DMS 273 (cell line): Measurements from ENCODE around the gene UFD1.

ENCODE experiments used
- DNase-seq: peaks from one replicate; lab custom pipeline; 2025; ENCODE audit not compliant: unreplicated experiment; lab: John Stamatoyannopoulos, UW

The UFD1 gene

DNA sequence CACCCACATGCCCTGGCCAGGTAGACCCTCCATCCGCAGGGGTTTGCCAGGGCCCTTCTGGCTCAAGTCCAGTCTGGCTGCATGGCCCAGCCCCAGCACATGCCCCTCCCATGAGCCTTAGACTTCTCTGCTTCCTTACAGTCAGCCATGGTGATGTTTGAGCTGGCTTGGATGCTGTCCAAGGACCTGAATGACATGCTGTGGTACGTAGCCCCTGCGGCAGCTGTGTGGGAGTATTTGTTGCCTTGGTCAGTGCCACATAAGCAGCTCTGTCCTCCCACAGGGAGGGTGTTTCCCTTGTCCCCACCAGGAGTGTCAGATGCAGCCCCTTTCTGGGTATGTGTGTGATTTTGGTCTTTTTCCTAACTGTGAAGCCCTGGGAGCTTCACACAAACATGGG, 18.3 kb upstream of the UFD1 start:
- peak; percentile 49 for DNase-seq

DNA sequence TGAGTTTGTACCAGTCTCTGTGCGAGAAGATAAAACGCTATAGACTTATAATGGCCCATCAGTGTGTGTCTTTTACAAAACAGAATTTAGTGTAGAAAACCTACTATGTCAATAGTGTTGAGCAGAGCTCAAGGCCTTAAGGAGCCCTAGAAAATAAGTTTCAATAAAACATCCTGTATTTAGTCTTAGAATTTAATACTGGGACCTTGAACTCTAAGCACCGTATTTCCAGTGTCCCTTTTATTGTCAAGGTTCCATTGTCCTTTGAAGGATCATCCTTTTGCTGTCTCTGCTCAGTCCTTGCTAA, 17.3 kb upstream of the UFD1 start:
- DNase-seq = no peak

DNA sequence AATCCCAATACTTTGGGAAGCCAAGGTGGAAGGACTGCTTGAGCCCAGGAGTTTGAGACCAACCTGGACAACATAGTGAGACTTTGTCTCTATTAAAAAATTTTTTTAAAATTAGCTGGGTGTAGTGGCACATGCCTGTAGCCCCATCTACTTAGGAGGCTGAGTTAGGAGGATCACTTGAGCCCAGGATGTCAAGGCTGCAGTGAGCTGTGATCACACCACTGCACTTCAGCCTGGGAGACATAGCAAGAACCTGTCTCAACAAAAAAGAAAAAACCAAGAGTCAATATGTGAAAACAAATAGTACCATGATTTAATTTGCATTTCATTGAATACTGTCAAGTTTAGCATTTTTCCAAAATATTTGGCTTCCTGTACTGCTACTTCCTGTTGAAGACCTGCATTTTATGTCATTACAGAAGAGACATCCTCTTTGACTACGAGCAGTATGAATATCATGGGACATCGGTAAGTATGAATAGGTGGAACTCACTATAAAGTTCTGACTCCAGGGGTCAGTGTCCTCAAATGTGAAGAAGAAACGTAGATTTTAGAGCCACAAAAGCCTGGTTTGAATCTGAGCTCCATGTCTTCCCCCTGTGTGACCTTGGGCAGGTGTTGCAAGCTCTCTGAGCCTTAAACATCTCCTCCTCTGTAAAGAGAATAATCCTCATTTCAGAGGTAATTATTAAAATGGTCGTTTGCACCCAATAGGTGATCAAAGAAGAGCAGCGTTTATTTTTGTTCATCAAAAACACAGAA, 16.8 kb upstream of the UFD1 start:
- DNase-seq = peak; percentile 42

DNA sequence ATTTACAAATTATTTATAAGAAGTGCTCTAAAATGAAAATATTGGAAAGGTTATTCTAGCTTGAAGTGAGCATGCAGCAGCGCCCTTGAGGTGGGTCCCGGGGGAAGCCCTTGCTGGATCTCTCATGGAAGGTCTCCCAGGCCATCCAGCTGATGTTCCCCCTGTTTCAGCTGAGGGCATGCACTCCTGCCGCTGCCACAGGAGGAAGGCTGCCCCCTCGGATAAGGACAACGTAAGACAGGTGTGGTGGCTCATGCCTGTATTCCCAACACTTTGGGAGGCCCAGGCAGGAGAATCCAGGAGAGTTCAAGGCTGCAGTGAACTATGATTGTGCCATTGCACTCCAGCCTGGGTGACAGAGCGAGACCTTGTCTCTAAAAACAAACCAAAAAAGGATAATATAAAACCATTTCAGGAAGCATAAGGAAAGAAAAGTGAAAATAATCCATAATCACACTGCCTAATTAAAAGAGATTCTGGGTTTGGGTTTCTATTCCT, 15.7 kb upstream of the UFD1 start:
- DNase-seq = no peak

DNA sequence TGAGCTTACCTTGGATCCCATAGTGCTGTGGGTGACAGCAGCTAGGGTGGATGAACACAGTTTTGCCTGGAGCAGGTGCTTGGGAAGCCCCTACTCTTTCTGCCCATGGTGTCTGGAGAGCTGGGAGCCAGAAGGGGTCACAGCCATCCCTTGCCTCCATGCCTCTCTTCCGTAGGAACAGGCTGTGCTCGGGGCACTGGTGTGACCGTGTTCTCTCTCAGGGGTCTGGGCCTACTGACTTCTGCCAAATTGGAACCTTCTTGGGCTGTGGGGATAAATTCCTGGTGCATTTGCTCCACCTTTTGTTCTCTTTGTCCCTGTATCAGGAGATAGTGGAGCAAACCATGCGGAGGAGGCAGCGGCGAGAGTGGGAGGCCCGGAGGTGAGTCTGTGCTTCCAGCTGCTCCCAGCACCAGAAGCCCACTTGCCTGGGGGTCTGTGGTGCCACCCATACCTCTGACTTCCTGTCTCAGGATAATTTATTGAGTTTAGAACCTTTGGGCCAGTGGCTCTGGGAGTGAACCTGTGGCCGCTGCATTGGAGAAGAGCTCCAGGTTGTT, 15.1 kb upstream of the UFD1 start:
- no peak for DNase-seq

DNA sequence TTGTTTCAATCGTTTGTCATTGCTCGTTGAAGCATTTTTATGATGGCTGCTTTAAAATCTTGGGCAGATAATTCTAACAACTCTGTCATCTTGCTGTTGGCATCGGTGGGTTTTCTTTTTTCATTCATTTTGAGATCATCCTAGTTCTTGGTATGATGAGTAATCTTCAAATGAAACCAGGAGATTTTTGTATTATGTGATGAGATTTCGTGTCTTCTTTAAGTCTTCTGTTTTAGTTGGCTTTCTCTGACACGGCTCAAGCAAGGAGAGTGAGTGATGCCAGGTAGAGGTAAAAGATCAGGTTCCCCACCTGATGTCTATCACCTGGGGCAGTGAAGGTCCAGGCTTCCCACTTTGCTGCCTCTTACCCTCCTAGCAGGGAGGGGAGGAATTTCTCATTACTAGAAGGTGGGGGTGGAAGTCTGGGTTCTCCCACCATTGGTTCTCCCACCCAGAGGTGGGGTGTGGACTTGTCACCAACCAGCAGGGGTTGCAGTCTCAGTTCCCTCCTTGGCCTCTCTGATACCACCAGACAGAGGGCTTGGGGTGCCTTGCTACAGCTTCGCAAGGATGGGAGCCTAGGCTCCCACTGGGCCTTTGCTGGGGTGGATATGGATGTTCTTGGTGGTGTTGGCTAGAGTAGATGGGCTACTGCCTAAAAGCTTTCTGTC, 13.6 kb upstream of the UFD1 start:
- no peak for DNase-seq

DNA sequence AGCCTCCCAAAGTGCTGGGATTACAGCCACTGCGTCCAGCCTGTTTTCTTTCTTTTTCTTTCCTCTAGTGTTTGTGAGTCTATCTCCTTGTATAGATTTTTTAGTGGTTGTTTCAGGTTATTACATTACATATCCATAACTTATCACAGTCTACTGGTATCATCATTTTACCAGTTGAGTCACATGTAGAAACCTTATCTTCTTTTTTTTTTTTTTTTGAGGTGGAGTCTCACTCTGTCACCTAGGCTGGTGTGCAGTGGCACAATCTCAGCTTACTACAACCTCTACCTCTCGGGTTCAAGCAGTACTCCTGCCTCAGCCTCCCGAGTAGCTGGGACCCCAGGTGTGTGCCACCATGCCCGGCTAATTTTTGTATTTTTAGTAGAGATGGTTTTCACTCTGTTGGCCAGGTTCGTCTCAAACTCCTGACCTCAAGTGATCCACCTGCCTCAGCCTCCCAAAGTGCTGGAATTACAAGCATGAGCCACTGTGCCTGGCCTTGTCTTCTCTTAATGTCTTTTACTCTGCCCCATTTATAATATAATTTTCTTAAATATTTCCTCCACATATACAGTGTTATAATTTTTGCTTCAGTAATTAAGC, 11.7 kb upstream of the UFD1 start:
- no peak for DNase-seq

DNA sequence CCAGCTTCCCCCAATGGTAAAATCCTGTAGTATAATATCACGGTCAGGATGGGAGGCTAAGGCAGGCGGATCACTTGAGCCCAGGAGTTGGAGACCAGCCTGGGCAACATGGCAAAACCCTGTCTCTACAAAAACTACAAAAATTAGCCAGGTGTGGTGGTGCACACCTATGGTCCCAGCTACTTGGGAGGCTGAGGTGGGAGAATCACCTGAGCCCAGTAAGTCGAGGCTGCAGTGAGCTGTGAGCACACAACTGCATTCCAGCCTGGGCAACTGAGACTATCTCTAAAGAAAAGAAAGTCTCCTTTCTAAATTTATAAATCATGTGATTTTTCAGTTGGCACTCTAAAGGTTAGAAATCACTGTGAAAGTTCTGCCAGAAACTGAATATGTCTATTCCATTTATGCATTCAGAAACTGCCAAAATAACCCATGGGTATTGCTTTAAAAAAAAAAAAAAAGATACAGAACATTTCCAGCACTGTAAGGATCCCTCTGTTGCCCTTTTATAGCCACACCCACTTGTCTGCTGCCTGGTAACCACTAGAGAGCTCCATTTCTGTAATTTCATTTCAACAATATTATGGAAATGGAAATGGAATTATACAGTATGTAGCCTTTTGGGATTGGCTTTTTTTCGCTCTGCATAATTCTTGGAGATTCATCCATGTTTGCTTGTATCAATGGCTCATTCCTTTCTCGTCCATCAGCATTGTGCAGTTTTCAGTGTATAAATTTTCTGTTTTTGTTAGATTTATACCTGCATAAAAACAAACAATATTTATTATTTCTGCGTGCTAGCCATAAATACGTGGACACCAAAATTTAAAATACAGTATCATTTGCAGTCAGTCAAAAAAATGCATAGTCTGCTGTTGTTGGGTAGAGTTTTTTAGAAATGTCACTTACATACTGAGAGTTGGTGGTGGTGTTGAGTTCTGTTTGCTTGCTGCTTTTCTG, 10.2 kb upstream of the UFD1 start:
- DNase-seq = peak; percentile 12

DNA sequence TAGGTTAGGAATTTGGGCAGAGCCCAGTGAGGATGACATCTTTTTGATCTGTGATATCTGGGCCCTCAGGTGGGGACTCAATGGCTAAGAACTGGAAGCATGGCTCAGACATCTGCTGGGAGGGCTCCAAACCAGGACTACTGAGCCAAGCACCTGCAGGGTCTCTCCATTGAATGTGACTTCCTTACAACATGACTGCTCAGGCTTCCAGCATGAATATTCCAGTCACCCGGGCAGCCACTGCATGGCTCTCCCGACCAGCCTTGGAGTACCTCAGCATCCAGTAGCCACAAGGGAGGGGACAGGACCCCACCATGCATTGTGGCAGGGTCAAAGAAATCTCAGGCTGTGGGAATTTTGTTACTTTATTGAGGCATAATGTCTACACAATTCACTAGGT, 9.3 kb upstream of the UFD1 start:
- DNase-seq = no peak

DNA sequence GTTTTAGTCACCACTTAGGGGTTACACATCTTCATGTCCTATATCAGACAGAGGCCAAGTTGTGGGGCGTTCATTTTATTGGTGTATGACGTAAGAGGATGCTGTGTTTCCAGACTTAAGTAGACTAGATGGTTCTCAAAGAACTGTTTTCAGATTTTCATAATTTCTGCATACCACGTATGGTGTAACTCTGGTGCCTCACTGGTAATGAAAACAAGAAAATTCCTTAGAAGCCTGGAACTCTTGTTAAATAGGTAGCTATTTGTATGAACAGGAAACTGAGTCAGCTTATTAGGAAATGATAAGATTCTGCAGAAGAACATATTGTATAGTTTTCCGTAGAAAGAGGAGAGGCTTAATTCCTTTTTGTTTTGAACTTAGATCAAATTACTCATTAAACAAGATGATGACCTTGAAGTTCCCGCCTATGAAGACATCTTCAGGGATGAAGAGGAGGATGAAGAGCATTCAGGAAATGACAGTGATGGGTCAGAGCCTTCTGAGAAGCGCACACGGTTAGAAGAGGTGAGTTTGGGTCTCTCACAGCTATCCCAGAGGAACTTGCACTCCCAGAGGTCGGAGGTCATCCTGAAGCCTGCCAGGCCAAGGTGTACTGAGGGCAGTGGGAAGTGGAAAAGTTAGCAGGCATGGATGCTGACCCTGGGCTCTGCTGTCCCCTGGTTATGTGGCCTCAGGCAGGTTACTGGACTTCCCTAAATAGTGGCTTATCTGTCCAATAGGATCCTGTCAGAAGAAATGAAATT, 4.7 kb upstream of the UFD1 start:
- DNase-seq = no peak

DNA sequence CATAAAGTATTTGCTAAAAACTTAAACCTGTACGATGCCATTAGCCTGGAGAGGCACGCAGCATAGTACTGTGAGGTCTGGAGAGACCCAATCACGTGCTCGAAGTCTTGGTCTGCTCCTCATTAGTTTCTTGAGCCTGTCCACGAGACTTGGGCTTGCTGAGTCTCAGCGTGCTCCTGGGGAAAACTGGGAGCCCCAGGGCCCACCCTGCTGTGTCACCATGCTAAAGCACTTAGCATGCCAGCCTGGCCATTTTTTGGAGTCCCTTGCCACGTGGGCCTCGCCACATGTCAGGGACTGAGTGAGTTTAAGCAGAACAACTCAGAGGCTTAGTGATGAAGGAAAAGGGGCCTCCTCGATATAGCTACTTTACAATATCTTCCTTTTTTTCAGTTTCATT, 3.3 kb upstream of the UFD1 start:
- no peak for DNase-seq

DNA sequence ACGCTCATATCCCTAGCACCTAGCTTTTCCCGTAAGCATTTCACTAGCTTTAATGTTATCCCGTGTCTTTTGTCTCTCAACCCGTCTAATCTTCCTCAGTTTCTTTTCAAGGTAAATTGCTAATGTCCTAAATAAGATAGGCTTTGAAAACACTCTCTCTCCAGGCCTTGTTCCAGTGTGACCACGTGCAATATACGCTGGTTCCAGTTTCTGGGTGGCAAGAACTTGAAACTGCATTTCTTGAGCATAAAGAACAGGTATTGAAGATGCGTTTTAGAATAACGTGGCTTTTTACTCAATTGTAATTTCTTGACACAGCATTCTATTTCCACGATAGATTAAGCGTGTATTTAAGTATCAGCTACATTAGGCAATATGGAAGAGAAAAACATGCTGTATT, 1.8 kb upstream of the UFD1 start:
- no peak for DNase-seq

DNA sequence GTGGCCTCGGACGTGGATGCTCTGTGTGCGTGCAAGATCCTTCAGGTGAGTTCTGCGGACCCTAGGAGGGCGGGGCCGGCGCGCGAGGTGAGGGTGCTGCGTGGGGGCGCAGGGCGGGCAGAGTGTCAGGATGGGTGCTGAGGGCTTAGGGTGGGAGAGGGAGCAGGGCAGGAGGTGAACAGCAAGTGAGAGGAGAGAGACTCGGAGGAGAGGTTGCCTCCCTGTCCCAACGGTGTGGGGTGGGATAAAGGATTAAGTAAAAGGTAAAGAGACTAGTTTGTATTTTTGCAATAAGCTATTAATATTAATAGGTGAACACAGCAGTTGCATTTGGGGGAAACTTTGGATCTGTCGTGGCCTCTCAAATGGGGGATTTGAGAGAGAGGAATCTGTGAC, 1.2 kb upstream of the UFD1 start:
- peak; percentile 25 for DNase-seq

DNA sequence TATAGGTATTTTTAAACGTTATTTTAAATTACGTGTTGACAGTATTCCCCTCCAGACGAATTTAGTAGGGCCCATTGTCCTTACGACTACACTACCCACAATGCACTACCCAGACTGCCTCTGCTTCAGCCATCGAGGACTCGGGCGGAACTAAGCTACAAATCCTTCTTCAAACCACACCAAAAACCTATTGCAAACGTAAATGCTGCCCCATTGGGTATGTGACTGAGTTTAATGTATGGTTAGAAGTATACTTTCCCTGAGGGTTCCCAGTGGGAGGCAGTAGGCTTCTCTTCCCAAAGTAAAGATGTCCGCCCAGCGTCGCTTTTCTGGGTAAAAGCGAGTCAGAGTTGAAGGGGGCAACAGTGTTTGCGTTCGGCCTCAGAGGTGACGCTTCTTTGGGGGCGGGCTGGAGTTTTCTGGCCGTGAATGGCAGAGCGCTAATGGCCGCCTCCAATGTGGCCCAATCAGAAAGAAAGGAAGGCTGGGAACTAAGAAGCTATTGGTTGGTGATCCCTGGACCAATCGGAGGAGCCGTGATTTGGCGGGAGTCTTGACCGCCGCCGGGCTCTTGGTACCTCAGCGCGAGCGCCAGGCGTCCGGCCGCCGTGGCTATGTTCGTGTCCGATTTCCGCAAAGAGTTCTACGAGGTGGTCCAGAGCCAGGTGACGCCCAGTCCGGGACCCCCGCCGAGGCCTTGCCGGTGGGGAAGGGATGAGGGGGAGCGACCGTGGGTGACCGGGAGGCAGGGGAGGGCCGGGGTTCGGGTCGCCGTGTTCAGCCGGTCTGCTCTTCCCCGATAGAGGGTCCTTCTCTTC, 571 bp upstream of the UFD1 start, which contains the start of gene CDC45:
Gene CDC45 (plus strand): TSS at position 566 of the 818 bp plus-strand sequence. CDS start 49 bp downstream, at position 615.
- DNase-seq = peak; percentile 96

DNA sequence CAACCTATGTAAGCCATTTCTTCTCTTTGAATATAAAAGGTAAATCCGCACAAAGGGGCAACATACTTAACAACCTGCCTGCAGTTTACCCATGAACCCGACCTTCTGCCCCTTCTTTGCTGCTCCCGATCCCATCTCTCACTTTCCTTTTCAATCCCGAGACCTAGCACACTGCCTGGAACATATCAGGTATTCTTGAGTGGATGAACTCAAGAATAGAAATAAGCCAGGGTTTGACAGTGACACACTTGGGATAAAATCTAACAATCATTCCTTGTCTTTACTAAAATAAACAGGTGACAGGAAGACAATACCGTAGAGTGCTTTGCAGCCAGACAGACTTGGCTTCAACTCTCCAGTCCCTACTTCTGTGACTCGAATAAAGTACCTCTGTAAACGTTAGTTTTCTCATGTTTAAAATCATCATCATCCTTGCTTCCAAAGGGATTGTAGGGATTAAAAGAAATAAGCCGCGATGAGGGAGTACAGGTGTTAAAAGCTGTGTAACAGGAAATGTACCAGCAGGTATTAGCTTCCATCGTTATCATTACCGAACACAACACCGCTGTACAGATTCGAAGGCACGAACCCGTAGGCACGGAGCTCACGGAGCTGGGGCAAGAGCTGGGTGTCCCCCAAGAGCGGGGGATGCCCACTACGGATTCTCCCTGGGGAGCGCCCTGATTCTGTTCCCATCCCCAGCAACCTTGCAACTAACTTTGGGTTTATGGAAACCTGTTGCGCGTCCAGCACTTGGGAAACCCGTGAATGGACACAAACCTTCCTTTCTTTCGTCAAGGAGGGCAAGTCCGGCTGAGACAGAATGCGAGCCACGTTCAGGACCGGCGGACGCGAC, 720 bp downstream of the UFD1 start:
- DNase-seq = peak; percentile 28

DNA sequence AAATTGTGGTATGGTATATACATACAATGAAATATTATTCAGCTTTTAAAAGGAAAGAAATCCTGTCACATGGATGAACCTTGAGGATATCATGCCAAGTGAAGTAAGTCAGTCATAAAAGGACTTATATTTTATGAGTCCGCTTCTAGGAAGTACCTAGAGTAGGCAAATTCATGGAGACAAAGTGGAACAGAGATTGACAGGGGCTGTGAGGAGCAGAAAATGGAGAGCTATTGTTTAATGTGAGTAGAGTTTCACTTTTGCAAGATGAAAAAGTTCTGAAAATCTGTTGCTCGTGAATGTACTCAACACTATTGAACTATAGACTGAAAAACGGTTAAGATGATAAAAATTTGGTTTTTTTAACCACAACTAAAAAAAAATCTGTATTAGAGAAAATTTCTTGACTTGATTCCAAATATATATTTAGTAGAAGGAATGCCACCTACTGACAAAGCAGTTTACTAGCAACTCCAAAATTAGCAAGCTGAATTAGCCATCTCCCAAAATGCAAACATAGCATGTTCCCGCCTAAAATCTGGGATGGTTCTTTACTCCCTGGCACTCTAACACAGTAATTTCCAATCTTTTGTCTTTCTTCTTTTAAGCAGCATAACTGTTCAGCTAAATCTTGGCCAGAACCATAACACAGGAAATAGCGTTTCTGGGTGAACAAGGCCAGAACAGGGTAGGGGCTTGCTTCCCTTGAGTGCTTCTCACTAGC, 1.5 kb downstream of the UFD1 start:
- DNase-seq = no peak

DNA sequence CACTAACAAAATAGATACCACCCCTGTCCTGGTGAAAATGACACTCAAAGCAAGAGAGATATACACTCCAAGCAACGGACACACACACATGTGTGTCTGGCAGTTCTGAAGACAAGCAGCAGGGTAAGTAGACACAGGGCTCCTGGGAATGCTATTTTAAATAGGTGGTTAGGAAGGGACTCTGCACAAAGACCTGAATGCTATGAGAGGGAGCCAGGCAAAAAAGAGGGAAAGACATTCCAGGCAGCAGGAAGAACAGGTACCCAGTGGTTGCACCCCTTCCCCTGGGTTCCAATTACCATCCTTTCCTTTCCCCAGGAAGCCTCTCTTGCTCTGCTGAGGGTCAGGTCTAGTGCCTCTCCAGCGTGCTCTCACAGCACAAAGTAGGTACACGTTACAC, 3.0 kb downstream of the UFD1 start:
- no peak for DNase-seq

DNA sequence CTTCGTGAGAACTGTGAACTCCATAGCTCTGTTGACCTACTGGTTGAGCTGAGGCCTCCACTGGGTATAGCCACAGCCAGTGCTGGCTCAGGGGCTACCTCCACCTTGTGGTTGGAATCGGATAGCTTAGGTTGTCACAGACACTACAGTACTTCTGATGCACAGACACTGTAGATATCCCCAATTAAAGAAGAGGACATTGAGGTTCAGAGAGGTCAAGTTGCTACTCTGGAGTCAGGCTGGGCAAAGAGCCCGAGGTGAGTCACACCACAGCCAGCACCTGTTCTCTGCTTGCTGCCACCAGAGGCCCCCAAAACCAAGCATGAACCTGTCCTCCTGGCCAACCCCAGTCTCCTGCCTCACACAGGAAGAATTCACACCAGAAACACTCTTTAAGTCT, 5.4 kb downstream of the UFD1 start:
- DNase-seq = peak; percentile 11
